Measurements from ENCODE around the gene ATP5PD.

ATP5PD gene

GRCh38 chr17:75090871-75091854, 44.4 kb upstream of the ATP5PD start:
- in situ Hi-C loops (cut with HindIII; ENCODE audit: low sequenced_read_pairs) = no loop called here
- DNase-seq (ENCODE audit: low read depth, low spot score) = no peak
- H3K4me3 ChIP-seq (ENCODE audit: low read depth, low read length) = no peak overlapping the region
- TF ChIP-seq, protein P1, sequence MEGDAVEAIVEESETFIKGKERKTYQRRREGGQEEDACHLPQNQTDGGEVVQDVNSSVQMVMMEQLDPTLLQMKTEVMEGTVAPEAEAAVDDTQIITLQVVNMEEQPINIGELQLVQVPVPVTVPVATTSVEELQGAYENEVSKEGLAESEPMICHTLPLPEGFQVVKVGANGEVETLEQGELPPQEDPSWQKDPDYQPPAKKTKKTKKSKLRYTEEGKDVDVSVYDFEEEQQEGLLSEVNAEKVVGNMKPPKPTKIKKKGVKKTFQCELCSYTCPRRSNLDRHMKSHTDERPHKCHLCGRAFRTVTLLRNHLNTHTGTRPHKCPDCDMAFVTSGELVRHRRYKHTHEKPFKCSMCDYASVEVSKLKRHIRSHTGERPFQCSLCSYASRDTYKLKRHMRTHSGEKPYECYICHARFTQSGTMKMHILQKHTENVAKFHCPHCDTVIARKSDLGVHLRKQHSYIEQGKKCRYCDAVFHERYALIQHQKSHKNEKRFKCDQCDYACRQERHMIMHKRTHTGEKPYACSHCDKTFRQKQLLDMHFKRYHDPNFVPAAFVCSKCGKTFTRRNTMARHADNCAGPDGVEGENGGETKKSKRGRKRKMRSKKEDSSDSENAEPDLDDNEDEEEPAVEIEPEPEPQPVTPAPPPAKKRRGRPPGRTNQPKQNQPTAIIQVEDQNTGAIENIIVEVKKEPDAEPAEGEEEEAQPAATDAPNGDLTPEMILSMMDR (IDR thresholded peaks at IDR 0.05; ENCODE audit: low read depth, low read length) = no peak

DNA sequence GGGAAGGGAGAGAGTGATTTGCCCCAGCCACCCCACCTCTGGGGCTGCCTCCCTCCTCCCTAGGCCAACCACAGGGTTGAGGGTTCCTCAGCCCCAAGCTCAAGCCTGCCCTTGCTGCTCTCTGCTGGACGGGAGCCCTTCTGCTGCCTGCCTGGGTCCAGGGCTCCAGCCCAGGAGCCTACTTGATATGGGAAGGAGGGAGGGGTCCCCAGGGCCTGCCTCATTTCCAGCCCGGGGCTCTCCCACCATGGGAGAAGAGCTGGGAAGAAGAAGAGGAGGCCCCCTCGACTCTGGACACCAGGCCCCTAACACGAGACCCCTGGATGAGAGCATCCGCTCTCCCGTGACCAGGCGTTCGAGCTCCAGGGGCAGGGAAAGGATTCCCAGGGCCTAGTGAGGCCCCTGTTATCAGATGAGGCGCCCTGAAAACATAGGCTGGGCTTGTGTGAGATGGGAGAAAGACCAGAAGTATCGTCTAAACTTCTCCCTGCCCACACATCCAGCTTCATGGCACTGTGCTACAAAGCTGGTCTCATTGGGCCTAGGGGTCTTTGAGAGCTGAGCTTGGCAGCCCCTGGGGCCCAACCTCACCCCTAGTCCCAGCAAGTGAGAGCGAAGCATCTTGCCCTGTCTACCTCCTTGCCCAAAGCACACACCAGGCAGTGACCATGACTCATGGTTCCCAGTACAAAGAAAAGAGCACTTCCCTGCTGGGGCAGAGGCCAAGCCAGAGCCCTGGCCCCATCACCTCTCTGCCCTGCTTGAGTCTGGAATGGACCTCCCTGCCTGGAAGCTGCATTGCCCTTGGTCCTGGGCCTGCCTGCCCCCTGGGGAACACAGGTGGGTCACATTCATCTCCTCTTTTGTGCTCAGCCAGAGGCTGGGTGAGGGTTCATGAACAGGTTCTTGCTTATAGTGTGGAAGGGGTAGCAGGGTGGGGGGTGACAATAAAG, 42.0 kb upstream of the ATP5PD start:
- TF ChIP-seq, protein P1 (IDR thresholded peaks at IDR 0.05; ENCODE audit: low read depth, low read length) = no peak
- H3K4me3 ChIP-seq (ENCODE audit: low read depth, low read length) = peak overlapping the region; percentile 44
- in situ Hi-C loops (cut with HindIII; ENCODE audit: low sequenced_read_pairs) = no loop called here
- peak; percentile 39 for DNase-seq (ENCODE audit: low read depth, low spot score)

- H3K4me3 ChIP-seq (ENCODE audit: low read depth, low read length) = peak within 1 kb of the TSS; percentile 44
- DNase-seq (ENCODE audit: low read depth, low spot score) = peak; percentile 70
- in situ Hi-C loops (cut with HindIII; ENCODE audit: low sequenced_read_pairs) = no loop called here
- TF ChIP-seq, protein P1 (IDR thresholded peaks at IDR 0.05; ENCODE audit: low read depth, low read length) = no peak
Measured at GRCh38 chr17:75087558-75088453, 41.0 kb upstream of the ATP5PD start, which contains the start of gene SLC16A5. TSS of gene SLC16A5 (plus strand) at chr17:75087954. CDS start at chr17:75093637, 5,683 bp downstream.

DNA sequence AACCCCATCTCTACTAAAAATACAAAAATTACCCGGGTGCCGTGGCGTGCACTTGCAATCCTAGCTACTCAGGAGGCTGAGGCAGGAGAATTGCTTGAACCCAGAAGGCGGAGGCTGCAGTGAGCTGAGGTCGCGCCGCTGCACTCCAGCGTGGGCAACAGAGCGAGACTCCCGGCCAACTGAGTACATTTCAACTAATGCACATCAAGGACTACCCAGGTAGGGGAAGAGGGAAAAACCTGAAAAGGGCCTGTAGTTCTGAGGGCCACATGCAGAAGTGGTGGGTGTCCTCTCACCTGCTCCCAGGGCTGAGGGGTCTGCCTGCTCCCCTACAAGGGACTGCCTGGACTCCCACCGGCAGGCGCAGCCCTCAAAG, 40.4 kb upstream of the ATP5PD start:
- in situ Hi-C loops (cut with HindIII; ENCODE audit: low sequenced_read_pairs) = no loop called here
- no peak for DNase-seq (ENCODE audit: low read depth, low spot score)
- TF ChIP-seq, protein P1 (IDR thresholded peaks at IDR 0.05; ENCODE audit: low read depth, low read length) = no peak
- peak overlapping the region; percentile 44 for H3K4me3 ChIP-seq (ENCODE audit: low read depth, low read length)

GRCh38 chr17:75086496-75087181, 39.9 kb upstream of the ATP5PD start:
- TF ChIP-seq, protein P1 (IDR thresholded peaks at IDR 0.05; ENCODE audit: low read depth, low read length) = no peak
- DNase-seq (ENCODE audit: low read depth, low spot score) = no peak
- no peak overlapping the region for H3K4me3 ChIP-seq (ENCODE audit: low read depth, low read length)
- in situ Hi-C loops (cut with HindIII; ENCODE audit: low sequenced_read_pairs) = no loop called here

All from astrocyte of the spinal cord (primary cell).